Mesenteric fat pad (tissue), 1 donor: ENCODE data around the gene S100A2. TPM values are rescaled to one million over a fixed set of nuclear protein-coding genes. Genes with fewer than 3 reads are reported as not detected.

Experiments
- DNase-seq: peaks from one replicate; pipeline ENCODE4 v3.0.0-alpha.2; 2020; ENCODE audit warnings: low spot score
- long read RNA-seq: library from polyadenylated mRNA; unstranded; transcript quantifications from one replicate; pipeline ENCODE4 v2.0.0, GENCODE V29; 2020
- total RNA-seq: library from RNA; stranded (reverse); fragmentation: NEBNext Ultra II Directional; extraction: Animal tissue kit (Norgen Biotek cat#: 25700); gene quantifications from one replicate; pipeline ENCODE4 v1.2.1, GENCODE V29; 2021
- donor health status: DM: yes; HTN: yes; CAD: no.

S100A2 gene
- total RNA-seq, result 0.58 TPM
- long read RNA-seq, result 0 reads

- DNase-seq, result peak; percentile 88
Observed at GRCh38 chr1:153565529-153566374, at the start of gene S100A2. Gene S100A2 (minus strand): TSS chr1:153565844. CDS start chr1:153563877, 1,967 bp downstream.

GRCh38 chr1:153615406-153615805, 49.8 kb upstream of the S100A2 start:
- no peak for DNase-seq

- no peak for DNase-seq
Observed at GRCh38 chr1:153614906-153615305, 49.3 kb upstream of the S100A2 start.

- no peak for DNase-seq
Observed at GRCh38 chr1:153614189-153614900, 48.7 kb upstream of the S100A2 start.

- DNase-seq, result no peak
Observed at GRCh38 chr1:153613406-153613805, 47.8 kb upstream of the S100A2 start.

GRCh38 chr1:153612755-153613331, 47.2 kb upstream of the S100A2 start, which contains the start of gene S100A16:
Gene S100A16 (minus strand): TSS chr1:153613137. CDS start chr1:153608151, 4,986 bp downstream.
- DNase-seq, result no peak

- no peak for DNase-seq
Observed at GRCh38 chr1:153612111-153612754, 46.6 kb upstream of the S100A2 start.

- DNase-seq, result no peak
Observed at GRCh38 chr1:153611356-153611755, 45.7 kb upstream of the S100A2 start.

- DNase-seq, result no peak
Observed at GRCh38 chr1:153610811-153611301, 45.2 kb upstream of the S100A2 start.

GRCh38 chr1:153610334-153610733, 44.7 kb upstream of the S100A2 start:
- DNase-seq, result no peak

GRCh38 chr1:153609585-153609907, 43.9 kb upstream of the S100A2 start:
- DNase-seq, result no peak

- no peak for DNase-seq
Observed at GRCh38 chr1:153608742-153609584, 43.3 kb upstream of the S100A2 start.

- DNase-seq, result no peak
Observed at GRCh38 chr1:153608089-153608682, 42.5 kb upstream of the S100A2 start.

GRCh38 chr1:153607381-153607780, 41.7 kb upstream of the S100A2 start:
- DNase-seq, result no peak

- no peak for DNase-seq
Observed at GRCh38 chr1:153606194-153606593, 40.5 kb upstream of the S100A2 start.

GRCh38 chr1:153602749-153603148, 37.1 kb upstream of the S100A2 start:
- DNase-seq, result no peak

GRCh38 chr1:153599847-153600246, 34.2 kb upstream of the S100A2 start:
- DNase-seq, result no peak

GRCh38 chr1:153598309-153599172, 32.9 kb upstream of the S100A2 start:
- DNase-seq, result no peak

- no peak for DNase-seq
Observed at GRCh38 chr1:153597206-153597605, 31.6 kb upstream of the S100A2 start.
